ENCODE results near the gene ATP5PD.

The ATP5PD gene

GRCh38 chr17:75046407-75047289, at the start of gene ATP5PD, which contains the start of gene KCTD2:
TSS of gene ATP5PD (minus strand) at chr17:75046969. CDS start at chr17:75042650, 4,319 bp downstream.
TSS of gene KCTD2 (plus strand) at chr17:75047225. CDS start at chr17:75047251, 26 bp downstream.
- H3K4me3 ChIP-seq (ENCODE audit: low read depth, low read length), result peak within 1 kb of the TSS; percentile 100
- peak; percentile 98 for DNase-seq (ENCODE audit: low read depth)
- TF ChIP-seq CTCF (conservative IDR thresholded peaks at IDR 0.05; ENCODE audit: low read depth, low read length), result no peak

GRCh38 chr17:75096082-75096625, 49.4 kb upstream of the ATP5PD start:
- TF ChIP-seq CTCF (conservative IDR thresholded peaks at IDR 0.05; ENCODE audit: low read depth, low read length), result no peak
- H3K4me3 ChIP-seq (ENCODE audit: low read depth, low read length), result no peak overlapping the region
- peak; percentile 63 for DNase-seq (ENCODE audit: low read depth)

- no peak overlapping the region for H3K4me3 ChIP-seq (ENCODE audit: low read depth, low read length)
- no peak for TF ChIP-seq CTCF (conservative IDR thresholded peaks at IDR 0.05; ENCODE audit: low read depth, low read length)
- DNase-seq (ENCODE audit: low read depth), result no peak
These were observed 48.2 kb upstream of the ATP5PD start for GRCh38 chr17:75094871-75095399.

GRCh38 chr17:75093548-75094158, 46.9 kb upstream of the ATP5PD start:
- H3K4me3 ChIP-seq (ENCODE audit: low read depth, low read length), result no peak overlapping the region
- no peak for DNase-seq (ENCODE audit: low read depth)
- TF ChIP-seq CTCF (conservative IDR thresholded peaks at IDR 0.05; ENCODE audit: low read depth, low read length), result no peak

GRCh38 chr17:75091855-75092327, 45.1 kb upstream of the ATP5PD start:
- TF ChIP-seq CTCF (conservative IDR thresholded peaks at IDR 0.05; ENCODE audit: low read depth, low read length), result no peak
- no peak for DNase-seq (ENCODE audit: low read depth)
- no peak overlapping the region for H3K4me3 ChIP-seq (ENCODE audit: low read depth, low read length)

DNA sequence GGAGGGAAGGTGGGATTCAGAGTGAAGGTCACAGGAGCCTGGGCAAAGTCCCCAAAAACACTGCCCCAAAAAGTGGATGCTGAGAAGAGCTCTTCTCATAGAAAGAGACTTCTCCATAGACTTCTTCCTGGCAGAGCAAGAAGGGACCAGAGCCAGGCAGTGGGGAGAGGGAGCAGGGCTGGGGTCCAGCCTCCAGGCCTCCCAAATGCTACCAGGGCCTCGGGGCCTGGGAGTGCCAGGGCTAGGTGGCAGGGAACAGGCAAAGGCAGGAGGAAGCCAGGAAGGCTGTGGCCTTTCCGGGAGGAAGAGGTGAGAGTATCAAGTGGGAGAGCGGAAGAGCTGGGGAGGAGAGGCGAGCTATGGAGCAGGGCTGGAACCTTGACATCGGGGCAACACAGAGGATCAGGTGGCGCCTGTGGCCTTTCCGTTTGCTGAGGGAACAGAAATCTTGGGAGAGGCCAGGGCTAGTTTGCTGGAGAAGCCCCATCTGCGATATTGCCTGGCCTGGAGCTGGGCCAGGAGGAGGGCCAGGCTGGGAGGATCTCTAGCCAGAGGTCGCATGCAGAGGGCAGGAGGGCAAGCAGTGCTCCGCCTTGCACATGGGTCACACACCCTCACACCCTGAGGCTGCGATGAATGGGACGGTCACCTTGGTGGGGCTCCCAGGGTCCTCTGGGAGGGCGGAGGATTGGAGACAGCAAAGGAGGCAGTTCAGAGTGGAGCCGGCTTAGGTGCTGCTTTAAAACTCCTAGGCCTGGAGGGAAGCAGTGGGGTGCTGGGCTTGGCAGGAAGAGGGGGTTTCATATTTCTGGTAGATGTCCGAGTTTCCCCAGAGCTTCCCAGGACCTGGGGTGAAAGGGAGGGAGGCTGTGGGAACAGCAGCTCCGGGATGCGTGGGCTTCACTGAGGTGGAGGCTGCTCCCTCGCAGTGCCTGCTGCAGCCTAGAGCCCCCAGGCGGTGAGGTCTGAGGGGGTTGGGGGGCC, 44.4 kb upstream of the ATP5PD start:
- H3K4me3 ChIP-seq (ENCODE audit: low read depth, low read length), result no peak overlapping the region
- DNase-seq (ENCODE audit: low read depth), result no peak
- no peak for TF ChIP-seq CTCF (conservative IDR thresholded peaks at IDR 0.05; ENCODE audit: low read depth, low read length)

All from choroid plexus epithelial cell (primary cell).